Stimulated activated naive B cell treated with anti-CD40 and anti-IgM and Interleukin-4, amounts not matched to agents 10 μg/mL and 1 μg/mL and 100 μg/mL, for 72 hours (primary cell): ENCODE data around the gene COX5B.
A peak's percentile ranks its signal among the peaks of the same experiment; 100 is the strongest.
"Not testable (repeated sequence)": the region's sequence is repeated elsewhere in the genome, so short reads cannot be mapped to it uniquely, and the experiment has no call there.

ENCODE experiments used
- ATAC-seq, 2 donors: fragments of 150-1000 bp; cut with Tn5 transposase; replicated peaks; 2 replicates each; pipeline ENCODE4 v1.10.0; 2021; ENCODE audit warnings: moderate library complexity in 1 of 2
- DNase-seq: peaks from one replicate; pipeline ENCODE4 v3.0.0; 2021
- H3K27ac Mint-ChIP-seq: one replicate; pipeline ENCODE4 v1.8.0; 2022; ENCODE audit warnings: mild to moderate bottlenecking, mixed read lengths
- H3K27me3 Mint-ChIP-seq, 2 donors: one replicate each; pipeline ENCODE4 v1.8.0; 2022; ENCODE audit warnings: mixed read lengths in 2 of 2
- H3K36me3 Mint-ChIP-seq, 2 donors: one replicate each; pipeline ENCODE4 v1.8.0; 2022; ENCODE audit warnings: mixed read lengths in 2 of 2, mild to moderate bottlenecking in 1 of 2
- H3K4me1 Mint-ChIP-seq, 2 donors: one replicate each; pipeline ENCODE4 v1.8.0; 2022; ENCODE audit warnings: mixed read lengths in 2 of 2, mild to moderate bottlenecking in 1 of 2
- H3K4me3 Mint-ChIP-seq, 2 donors: one replicate each; pipeline ENCODE4 v1.8.0; 2022; ENCODE audit warnings: mild to moderate bottlenecking in 2 of 2, mixed read lengths in 2 of 2, moderate library complexity in 1 of 2
- H3K9me3 Mint-ChIP-seq, 2 donors: one replicate each; pipeline ENCODE4 v1.8.0; 2022; ENCODE audit warnings: mixed read lengths in 2 of 2, mild to moderate bottlenecking in 1 of 2

Gene COX5B

DNA sequence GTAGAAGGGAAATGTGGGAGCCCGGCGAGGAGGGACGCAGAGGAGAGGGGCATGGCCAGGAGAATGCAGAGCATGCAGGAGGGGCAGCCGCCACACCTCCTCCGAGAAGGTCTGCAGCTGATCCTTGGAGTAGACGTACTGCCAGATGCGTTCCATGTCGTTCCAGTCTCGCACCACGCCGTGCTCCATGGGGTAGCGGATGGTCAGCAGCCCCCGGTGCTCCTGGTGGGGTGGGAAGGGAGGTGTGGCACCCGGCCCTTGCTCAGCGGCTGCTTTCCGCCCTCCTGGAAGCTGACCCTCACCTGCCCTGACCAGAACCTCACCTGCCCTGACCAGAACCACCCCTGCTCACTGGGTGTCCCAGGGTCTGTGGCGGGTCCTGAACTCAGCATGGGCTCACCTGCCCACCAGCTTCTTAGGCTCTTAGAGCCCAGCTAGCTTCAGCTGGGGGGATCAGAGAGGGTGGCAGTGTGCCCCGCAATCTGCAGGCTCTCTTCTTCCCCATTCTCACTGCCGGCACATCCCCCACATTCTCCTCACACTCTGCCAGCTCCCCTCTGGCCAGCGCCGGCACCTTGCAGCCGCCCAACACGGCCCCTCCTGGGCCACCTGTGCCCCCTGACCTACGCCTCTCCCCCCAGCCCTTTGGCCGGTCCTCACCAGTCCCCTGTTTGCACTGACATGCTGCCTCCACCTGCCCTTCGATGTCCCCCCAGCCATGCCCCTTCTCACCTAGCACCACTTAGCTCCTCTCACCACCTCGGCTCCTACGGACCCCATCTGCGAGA, 13.6 kb downstream of the COX5B start:
- Mint-ChIP-seq H3K36me3 (peaks cover 37 to 48% of the 10 kb centered on the region in 2 donors), H3K9me3 (peaks cover 0 to 2% of the 10 kb centered on the region in 2 donors), H3K27ac (no peak overlapping the region), H3K27me3 (no peaks in the 10 kb centered on the region), H3K4me3 (no peak overlapping the region), H3K4me1 (peaks cover 28 to 35% of the 10 kb centered on the region in 2 donors)
- DNase-seq, result no peak
- no peak for ATAC-seq

DNA sequence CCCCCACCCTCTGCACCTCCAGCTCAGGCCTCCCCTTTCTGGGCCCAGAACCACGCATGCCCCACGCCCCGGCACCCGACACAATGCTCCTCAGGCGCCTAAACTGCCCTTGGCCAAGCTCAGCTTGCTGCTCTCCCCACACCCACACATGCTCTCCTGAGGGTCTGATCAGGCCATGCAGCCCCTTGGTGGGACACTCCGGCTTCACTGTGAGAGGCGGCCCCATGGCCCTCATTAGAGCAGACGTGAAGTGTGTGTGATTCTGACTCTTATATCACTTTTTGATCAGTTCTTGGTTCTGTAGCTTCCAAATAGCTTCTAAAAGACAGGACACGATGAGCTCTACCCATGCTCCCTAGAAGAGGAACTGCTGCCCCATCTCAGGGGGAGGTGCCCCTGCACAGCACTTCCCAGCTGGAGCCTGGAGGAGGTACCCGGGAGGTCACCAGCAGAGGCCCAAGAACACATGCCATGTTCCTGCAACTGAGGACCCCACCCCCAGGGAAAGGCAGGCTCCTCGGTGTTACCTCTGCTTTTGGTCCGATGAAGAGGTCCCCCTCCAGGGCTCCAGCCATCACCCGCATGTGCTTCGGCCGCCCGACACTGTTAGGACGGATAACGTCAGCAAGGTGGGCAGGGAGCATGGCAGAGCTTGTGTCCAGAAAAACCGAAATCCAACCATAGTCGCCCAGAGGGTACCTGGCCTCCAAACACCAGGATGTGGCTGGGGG, 14.3 kb downstream of the COX5B start:
- Mint-ChIP-seq H3K27ac (no peak overlapping the region), H3K4me3 (no peak overlapping the region), H3K9me3 (no peaks in the 10 kb centered on the region), H3K36me3 (peaks cover 30 to 40% of the 10 kb centered on the region in 2 donors), H3K4me1 (peaks cover 23 to 35% of the 10 kb centered on the region in 2 donors), H3K27me3 (no peaks in the 10 kb centered on the region)
- ATAC-seq (no peak), DNase-seq (no peak)

DNA sequence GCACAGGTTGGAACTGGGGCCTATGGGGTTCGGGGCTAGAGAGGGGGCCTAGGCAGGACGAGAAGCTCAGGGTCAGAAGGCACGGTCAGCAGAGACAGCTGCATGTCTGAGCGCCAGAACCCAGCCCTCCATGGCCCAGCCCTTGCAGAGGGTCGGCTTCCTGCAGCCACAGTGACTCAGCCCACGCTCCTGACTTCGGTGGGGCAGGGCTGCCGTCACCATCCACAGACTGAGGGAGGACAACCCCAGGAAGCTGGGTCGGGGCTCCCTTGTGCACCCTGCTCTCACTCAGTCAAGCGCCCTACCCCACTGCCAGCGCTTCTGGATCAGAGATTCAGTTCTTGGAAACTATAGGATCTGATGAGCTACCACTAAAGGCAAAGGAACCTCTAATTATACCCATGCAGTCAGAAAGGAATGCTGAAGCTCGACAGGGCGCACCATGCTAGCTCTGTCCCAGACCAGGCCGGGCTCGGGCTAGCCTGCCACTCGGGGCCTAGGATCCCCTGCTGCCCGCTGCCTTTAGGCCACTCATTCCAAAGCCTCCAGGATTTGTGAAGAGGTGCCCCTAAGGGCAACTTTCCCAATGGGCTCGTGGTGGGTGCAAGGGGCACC, 15.0 kb downstream of the COX5B start:
- no peak overlapping the region for H3K4me3 Mint-ChIP-seq
- no peaks in the 10 kb centered on the region for H3K27me3 Mint-ChIP-seq
- ATAC-seq (no peak), DNase-seq (no peak)
- no peaks in the 10 kb centered on the region for H3K9me3 Mint-ChIP-seq
- H3K36me3 Mint-ChIP-seq, result peaks cover 27 to 35% of the 10 kb centered on the region in 2 donors
- no peak overlapping the region for H3K27ac Mint-ChIP-seq
- peaks cover 22 to 35% of the 10 kb centered on the region in 2 donors for H3K4me1 Mint-ChIP-seq

GRCh38 chr2:97661927-97662326, 16.1 kb downstream of the COX5B start:
- ATAC-seq, result no peak
- no peaks in the 10 kb centered on the region for H3K27me3 Mint-ChIP-seq

GRCh38 chr2:97662386-97662894, 16.6 kb downstream of the COX5B start:
- ATAC-seq, result no peak
- Mint-ChIP-seq H3K4me3 (peak overlapping the region; percentile 88 to 94), H3K27me3 (no peaks in the 10 kb centered on the region), H3K9me3 (no peaks in the 10 kb centered on the region), H3K36me3 (peaks cover 23 to 28% of the 10 kb centered on the region in 2 donors), H3K27ac (peak overlapping the region; percentile 98), H3K4me1 (peaks cover 22 to 31% of the 10 kb centered on the region in 2 donors)
- DNase-seq, result no peak

More at GRCh38 chr2:97661927-97662326, 16.1 kb downstream of the COX5B start:
- no peak for DNase-seq
- Mint-ChIP-seq H3K27ac (peak overlapping the region; percentile 11), H3K4me1 (peaks cover 22 to 35% of the 10 kb centered on the region in 2 donors), H3K36me3 (peaks cover 25 to 32% of the 10 kb centered on the region in 2 donors), H3K4me3 (peak overlapping the region; percentile 88 to 94), H3K9me3 (no peaks in the 10 kb centered on the region)

- Mint-ChIP-seq H3K36me3 (peaks cover 18 to 27% of the 10 kb centered on the region in 2 donors), H3K4me3 (peak overlapping the region; percentile 88 to 94), H3K4me1 (peaks cover 22 to 29% of the 10 kb centered on the region in 2 donors), H3K27ac (peak overlapping the region; percentile 98), H3K27me3 (no peaks in the 10 kb centered on the region), H3K9me3 (no peaks in the 10 kb centered on the region)
- ATAC-seq (peak; percentile 63 to 69), DNase-seq (peak; percentile 77)
These were observed 17.2 kb downstream of the COX5B start for GRCh38 chr2:97662895-97663625.

DNA sequence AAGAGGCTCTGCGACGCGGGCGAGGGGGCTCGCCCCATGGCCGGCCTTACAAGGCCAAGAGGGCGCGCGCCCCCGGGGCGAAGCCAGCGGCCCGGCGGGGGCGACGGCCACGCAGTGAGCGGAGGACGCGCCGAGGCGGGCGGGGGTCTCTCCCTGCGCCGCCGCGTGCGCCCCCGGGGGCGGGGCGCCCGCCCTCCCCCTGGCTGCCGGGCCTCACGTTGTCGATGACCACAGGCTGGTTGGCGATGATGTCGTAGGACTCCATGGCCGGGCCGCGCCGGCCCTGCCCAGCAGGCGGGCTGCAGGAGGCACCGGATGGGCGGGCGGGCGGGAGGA, 17.7 kb downstream of the COX5B start:
- Mint-ChIP-seq H3K27me3 (no peaks in the 10 kb centered on the region), H3K4me1 (peaks cover 22 to 29% of the 10 kb centered on the region in 2 donors), H3K27ac (peak overlapping the region; percentile 98), H3K36me3 (peaks cover 12 to 26% of the 10 kb centered on the region in 2 donors), H3K4me3 (peak overlapping the region; percentile 88 to 94), H3K9me3 (no peaks in the 10 kb centered on the region)
- no peak for DNase-seq
- no peak for ATAC-seq

GRCh38 chr2:97663962-97664635, 18.2 kb downstream of the COX5B start, which contains the start of gene ACTR1B:
Gene ACTR1B (minus strand): TSS chr2:97664044. CDS start chr2:97663890, 154 bp downstream.
- Mint-ChIP-seq H3K36me3 (peaks cover 10 to 23% of the 10 kb centered on the region in 2 donors), H3K27me3 (no peaks in the 10 kb centered on the region), H3K27ac (peak within 1 kb of the TSS; percentile 98), H3K4me1 (peaks cover 22 to 29% of the 10 kb centered on the region in 2 donors), H3K4me3 (peak within 1 kb of the TSS; percentile 88 to 94), H3K9me3 (no peaks in the 10 kb centered on the region)
- ATAC-seq, result peak; percentile 84 to 86
- DNase-seq, result peak; percentile 98

DNA sequence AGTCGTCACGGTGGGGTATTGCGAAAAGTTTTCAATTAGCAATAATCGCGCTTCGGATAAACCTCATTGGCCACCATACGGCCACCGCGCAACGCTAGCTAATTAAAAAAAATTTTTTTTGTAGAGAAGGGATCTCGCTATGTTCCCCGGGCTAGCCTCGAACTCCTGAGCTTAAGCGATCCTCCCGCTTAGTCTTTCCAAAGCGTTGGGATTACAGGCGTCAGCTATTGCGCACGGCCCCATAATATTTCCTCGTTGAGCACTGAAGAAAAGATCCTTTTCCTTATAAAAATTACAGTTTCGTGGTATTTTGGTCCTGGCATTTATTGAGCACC, 18.7 kb downstream of the COX5B start:
- H3K4me1 Mint-ChIP-seq, result peaks cover 22 to 29% of the 10 kb centered on the region in 2 donors
- peak overlapping the region; percentile 93 for H3K27ac Mint-ChIP-seq
- peak overlapping the region; percentile 86 to 88 for H3K4me3 Mint-ChIP-seq
- peaks cover 9 to 23% of the 10 kb centered on the region in 2 donors for H3K36me3 Mint-ChIP-seq
- ATAC-seq, result no peak
- no peaks in the 10 kb centered on the region for H3K9me3 Mint-ChIP-seq
- no peaks in the 10 kb centered on the region for H3K27me3 Mint-ChIP-seq
- no peak for DNase-seq

GRCh38 chr2:97669448-97669847, 23.6 kb downstream of the COX5B start, which contains the start of gene C2orf92:
Gene C2orf92 (plus strand): TSS chr2:97669713. CDS start chr2:97669789, 76 bp downstream.
- Mint-ChIP-seq H3K27me3 (no peaks in the 10 kb centered on the region), H3K36me3 (peaks cover 2 to 11% of the 10 kb centered on the region in 2 donors), H3K27ac (peak within 1 kb of the TSS; percentile 31), H3K4me1 (peaks cover 12 to 14% of the 10 kb centered on the region in 2 donors), H3K4me3 (peak within 1 kb of the TSS in 1 of 2 donors; percentile 22), H3K9me3 (no peaks in the 10 kb centered on the region)
- ATAC-seq (no peak), DNase-seq (no peak)

- no peak for ATAC-seq
- H3K27me3 Mint-ChIP-seq, result no peaks in the 10 kb centered on the region
- no peaks in the 10 kb centered on the region for H3K9me3 Mint-ChIP-seq
These were observed 24.6 kb downstream of the COX5B start for GRCh38 chr2:97670471-97670870.

DNA sequence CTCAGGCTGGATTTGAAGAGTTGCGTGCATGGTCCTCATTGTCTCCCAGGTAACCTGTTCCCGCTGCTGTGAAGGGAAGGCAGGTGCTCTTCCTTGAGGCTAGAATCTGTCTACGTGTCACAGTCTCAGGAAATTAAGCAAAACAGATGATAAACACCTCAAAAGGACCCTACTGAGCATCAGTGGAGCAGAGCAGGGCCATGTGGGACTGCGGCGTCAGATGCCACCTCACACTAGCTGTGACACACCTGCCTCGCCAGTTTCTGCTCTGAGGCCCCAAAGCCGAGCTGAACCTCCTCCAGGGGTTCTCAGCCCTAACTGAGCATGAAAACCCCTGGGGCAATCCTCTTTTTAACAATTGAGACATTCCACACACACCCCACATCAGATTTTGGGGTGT, 25.7 kb downstream of the COX5B start:
- Mint-ChIP-seq H3K27me3 (no peaks in the 10 kb centered on the region), H3K27ac (no peak overlapping the region), H3K4me3 (no peak overlapping the region), H3K36me3 (peaks cover 2 to 11% of the 10 kb centered on the region in 2 donors), H3K4me1 (peaks cover 18 to 19% of the 10 kb centered on the region in 2 donors), H3K9me3 (no peaks in the 10 kb centered on the region)
- no peak for ATAC-seq
- no peak for DNase-seq

More at GRCh38 chr2:97670471-97670870, 24.6 kb downstream of the COX5B start:
- H3K36me3 Mint-ChIP-seq, result peaks cover 2 to 11% of the 10 kb centered on the region in 2 donors
- H3K4me3 Mint-ChIP-seq, result no peak overlapping the region
- peaks cover 18 to 19% of the 10 kb centered on the region in 2 donors for H3K4me1 Mint-ChIP-seq
- no peak overlapping the region for H3K27ac Mint-ChIP-seq
- no peak for DNase-seq

DNA sequence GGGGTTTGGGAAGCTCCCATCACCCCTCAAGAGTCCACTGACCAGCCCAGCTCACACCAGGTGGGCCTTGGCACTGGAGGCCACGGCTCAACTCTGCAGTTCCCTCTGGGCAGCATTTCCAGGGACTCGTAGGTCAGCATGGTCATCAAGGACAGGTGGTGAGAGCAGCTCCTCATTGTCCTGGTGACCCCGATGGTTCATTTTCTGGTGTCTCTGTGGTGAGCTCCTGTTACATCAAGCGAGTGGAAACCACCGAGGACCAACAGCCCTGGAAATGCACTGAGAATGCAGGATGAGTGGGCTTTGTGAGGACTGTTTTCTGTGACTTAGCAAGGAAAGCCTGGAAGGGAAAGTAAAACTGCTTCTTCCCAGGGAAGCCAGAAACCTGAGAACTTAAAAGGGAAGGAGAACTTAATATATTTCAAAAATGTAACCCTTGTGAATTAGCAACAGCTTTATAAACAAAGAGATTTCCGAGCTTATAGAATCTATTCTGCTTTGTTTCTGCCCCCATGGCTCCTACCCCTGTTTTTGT, 26.8 kb downstream of the COX5B start:
- ATAC-seq, DNase-seq, H3K27me3 Mint-ChIP-seq, H3K4me3 Mint-ChIP-seq, H3K36me3 Mint-ChIP-seq, H3K9me3 Mint-ChIP-seq: not testable (repeated sequence)
- H3K27ac Mint-ChIP-seq, result peak overlapping the region; percentile 69
- peaks cover 18 to 19% of the 10 kb centered on the region in 2 donors for H3K4me1 Mint-ChIP-seq
